Trophoblast cell (in vitro differentiated cells and primary cell): ENCODE measurements around the gene C2CD2L.

Experiments used
- DNase-seq, 2 donors: peaks; one replicate each; pipeline ENCODE4 v3.0.0-alpha.2; 2016
- H2AFZ ChIP-seq: 2 replicates; pipeline ENCODE4 v1.6.1; 2013; ENCODE audit warnings: low read length, moderate library complexity, mild to moderate bottlenecking; ENCODE audit not compliant: insufficient read depth, poor library complexity
- H2AK5ac ChIP-seq: 2 replicates; pipeline ENCODE4 v1.6.1; 2013; ENCODE audit warnings: mild to moderate bottlenecking, low read length
- H2BK120ac ChIP-seq: 2 replicates; pipeline ENCODE4 v1.6.1; 2013; ENCODE audit warnings: low read length, mild to moderate bottlenecking, moderate library complexity; ENCODE audit not compliant: insufficient read depth, poor library complexity
- H2BK12ac ChIP-seq: 2 replicates; pipeline ENCODE4 v1.6.1; 2013; ENCODE audit warnings: mild to moderate bottlenecking, low read length, moderate library complexity
- H2BK5ac ChIP-seq: 2 replicates; pipeline ENCODE4 v1.6.1; 2013; ENCODE audit warnings: low read length, low read depth, moderate library complexity, mild to moderate bottlenecking; ENCODE audit not compliant: poor library complexity
- H3K14ac ChIP-seq: 2 replicates; pipeline ENCODE4 v1.6.1; 2013; ENCODE audit warnings: mild to moderate bottlenecking, low read length
- H3K18ac ChIP-seq: 2 replicates; pipeline ENCODE4 v1.6.1; 2013; ENCODE audit warnings: mild to moderate bottlenecking, low read length
- H3K23ac ChIP-seq: 2 replicates; pipeline ENCODE4 v1.6.1; 2013; ENCODE audit warnings: low read length
- H3K27ac ChIP-seq: 2 replicates; pipeline ENCODE4 v1.5.1; 2013; ENCODE audit warnings: low read depth, mild to moderate bottlenecking, inconsistent platforms, low read length, moderate library complexity
- H3K27me3 ChIP-seq: 2 replicates; pipeline ENCODE4 v1.6.1; 2013; ENCODE audit warnings: inconsistent platforms, mild to moderate bottlenecking, low read length, moderate library complexity; ENCODE audit not compliant: insufficient read depth
- H3K36me3 ChIP-seq, 2 experiments: 1 replicate in 1 of 2; 2 replicates in 1 of 2; pipeline ENCODE4 v1.6.1; 2013; ENCODE audit warnings: low read length in 2 of 2, mild to moderate bottlenecking in 2 of 2, moderate library complexity in 1 of 2; ENCODE audit not compliant: insufficient read depth in 2 of 2, control insufficient read depth in 1 of 2
- H3K4ac ChIP-seq: 2 replicates; pipeline ENCODE4 v1.6.1; 2013; ENCODE audit warnings: low read depth, mild to moderate bottlenecking, low read length, moderate library complexity
- H3K4me1 ChIP-seq, 2 experiments: 1 replicate in 1 of 2; 2 replicates in 1 of 2; pipeline ENCODE4 v1.6.1; 2013; ENCODE audit warnings: low read length in 2 of 2, mild to moderate bottlenecking in 2 of 2, moderate library complexity in 1 of 2; ENCODE audit not compliant: insufficient read depth in 2 of 2, control insufficient read depth in 1 of 2
- H3K4me2 ChIP-seq: 2 replicates; pipeline ENCODE4 v1.6.1; 2013; ENCODE audit warnings: inconsistent platforms, mild to moderate bottlenecking, low read length, moderate library complexity
- H3K4me3 ChIP-seq: 2 replicates; pipeline ENCODE4 v1.5.1; 2013; ENCODE audit warnings: mild to moderate bottlenecking, low read depth, low read length, inconsistent platforms
- H3K79me1 ChIP-seq: one replicate; pipeline ENCODE4 v1.6.1; 2013; ENCODE audit warnings: low read length
- H3K79me2 ChIP-seq: 2 replicates; pipeline ENCODE4 v1.6.1; 2013; ENCODE audit warnings: low read length, mild to moderate bottlenecking; ENCODE audit not compliant: control insufficient read depth, insufficient read depth, poor library complexity
- H3K9ac ChIP-seq: 2 replicates; pipeline ENCODE4 v1.6.1; 2013; ENCODE audit warnings: mild to moderate bottlenecking, low read length
- H3K9me3 ChIP-seq: 2 replicates; pipeline ENCODE4 v1.6.1; 2013; ENCODE audit warnings: low read depth, mild to moderate bottlenecking, control low read depth, inconsistent platforms, low read length; ENCODE audit not compliant: insufficient read depth
- H4K12ac ChIP-seq: 2 replicates; pipeline ENCODE4 v1.6.1; 2013; ENCODE audit warnings: low read depth, mild to moderate bottlenecking, low read length, moderate library complexity
- H4K8ac ChIP-seq: 2 replicates; pipeline ENCODE4 v1.6.1; 2013; ENCODE audit warnings: low read depth, mild to moderate bottlenecking, low read length, moderate library complexity
- H4K91ac ChIP-seq: one replicate; pipeline ENCODE4 v1.6.1; 2013; ENCODE audit warnings: low read depth, mild to moderate bottlenecking, low read length, moderate library complexity
- WGBS: extraction: QIAGEN DNeasy Blood & Tissue Kit; methylation state at CpG from one replicate; pipeline ENCODE4 v1.1.7; 2013; ENCODE audit warnings: missing lambda C conversion rate; ENCODE audit not compliant: insufficient read length, insufficient coverage; ENCODE audit errors: extremely low coverage; 5-methylcytosine and 5-hydroxymethylcytosine counted together

The C2CD2L gene

DNA sequence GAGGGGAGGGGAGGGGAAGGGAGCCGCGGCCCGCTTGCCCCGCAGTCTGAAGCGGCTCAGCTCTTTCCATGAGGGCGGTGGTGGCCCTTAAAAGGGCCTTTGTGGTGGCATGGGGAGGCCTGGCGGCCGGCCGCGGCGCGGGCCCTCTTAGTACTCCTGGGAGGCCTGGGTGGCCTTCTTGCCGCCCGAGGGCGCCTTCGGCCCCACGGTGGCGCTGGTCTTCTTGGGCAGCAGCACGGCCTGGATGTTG lies 12.4 kb upstream of the C2CD2L start:
- H3K18ac ChIP-seq: peak overlapping the region; percentile 81
- peaks cover 14% of the 10 kb centered on the region for H3K79me1 ChIP-seq
- H2AK5ac ChIP-seq: no peak overlapping the region
- H3K23ac ChIP-seq: no peak overlapping the region
- H3K4me1 ChIP-seq: peaks cover 8 to 12% of the 10 kb centered on the region in 2 experiments
- H3K36me3 ChIP-seq: peaks cover 26 to 38% of the 10 kb centered on the region in 2 experiments
- H3K27me3 ChIP-seq: no peaks in the 10 kb centered on the region
- H3K9ac ChIP-seq: peak overlapping the region; percentile 98
- no peak overlapping the region for H2BK12ac ChIP-seq
- peak overlapping the region; percentile 33 for H4K12ac ChIP-seq
- peak overlapping the region; percentile 82 for H3K4me2 ChIP-seq
- H3K4me3 ChIP-seq: peak overlapping the region; percentile 90
- WGBS: no CpG with 5 or more reads among the region's 19 CpGs
- H2BK120ac ChIP-seq: peak overlapping the region; percentile 53
- peak overlapping the region; percentile 41 for H2AFZ ChIP-seq
- peaks cover 21% of the 10 kb centered on the region for H3K79me2 ChIP-seq
- DNase-seq: peak; percentile 86
- peak overlapping the region; percentile 84 for H4K91ac ChIP-seq
- H3K9me3 ChIP-seq: no peaks in the 10 kb centered on the region
- peak overlapping the region; percentile 96 for H3K4ac ChIP-seq
- H3K14ac ChIP-seq: peak overlapping the region; percentile 91
- no peak overlapping the region for H4K8ac ChIP-seq
- H3K27ac ChIP-seq: peak overlapping the region; percentile 55
- peak overlapping the region; percentile 43 for H2BK5ac ChIP-seq

DNA sequence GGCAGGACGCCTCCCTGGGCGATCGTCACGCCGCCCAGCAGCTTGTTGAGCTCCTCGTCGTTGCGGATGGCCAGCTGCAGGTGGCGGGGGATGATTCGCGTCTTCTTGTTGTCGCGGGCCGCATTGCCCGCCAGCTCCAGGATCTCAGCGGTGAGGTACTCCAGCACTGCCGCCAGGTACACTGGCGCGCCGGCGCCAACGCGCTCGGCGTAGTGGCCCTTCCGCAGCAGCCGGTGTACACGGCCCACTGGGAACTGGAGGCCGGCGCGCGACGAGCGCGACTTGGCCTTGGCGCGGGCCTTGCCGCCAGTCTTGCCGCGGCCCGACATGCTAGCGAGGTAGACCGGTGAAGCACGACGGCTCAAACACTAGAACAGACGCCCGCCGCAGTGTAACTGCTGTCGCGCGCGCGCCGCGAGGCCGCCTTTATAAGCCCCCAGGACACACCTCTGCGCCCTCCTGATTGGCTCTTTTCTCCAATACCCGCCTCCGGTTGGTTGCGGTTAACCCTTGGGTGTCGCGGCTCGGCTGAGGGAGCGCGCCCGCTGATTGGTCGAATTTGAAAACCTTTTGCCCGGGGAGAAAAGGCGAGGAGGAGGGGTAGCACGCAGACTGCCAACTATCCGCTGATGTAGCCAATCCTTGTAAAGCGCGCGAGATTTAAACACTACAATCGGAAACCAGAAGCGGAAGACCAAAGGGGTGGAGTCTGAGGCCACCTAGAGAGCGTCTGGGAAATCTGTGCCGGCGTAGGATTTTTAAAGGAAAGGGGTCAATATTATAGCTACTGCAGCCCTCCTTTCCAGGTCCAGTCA lies 11.9 kb upstream of the C2CD2L start:
- Histone ChIP-seq H2BK12ac (no peak overlapping the region), H2AFZ (peak overlapping the region; percentile 41), H3K36me3 (peaks cover 26 to 38% of the 10 kb centered on the region in 2 experiments), H3K27ac (peak overlapping the region; percentile 55), H3K27me3 (no peaks in the 10 kb centered on the region), H4K91ac (peak overlapping the region; percentile 84), H4K8ac (peak overlapping the region; percentile 71), H2BK120ac (peak overlapping the region; percentile 67), H3K14ac (peak overlapping the region; percentile 91), H3K23ac (peak overlapping the region; percentile 64), H3K9me3 (no peaks in the 10 kb centered on the region), H3K79me1 (peaks cover 14% of the 10 kb centered on the region), H3K4me1 (peaks cover 8 to 14% of the 10 kb centered on the region in 2 experiments), H3K79me2 (peaks cover 21% of the 10 kb centered on the region), H3K18ac (peak overlapping the region; percentile 81), H3K4me3 (peak overlapping the region; percentile 90), H3K9ac (peak overlapping the region; percentile 98), H3K4me2 (peak overlapping the region; percentile 82), H2BK5ac (peak overlapping the region; percentile 55), H2AK5ac (peak overlapping the region; percentile 65), H4K12ac (peak overlapping the region; percentile 33), H3K4ac (peak overlapping the region; percentile 96)
- DNase-seq: peak; percentile 99 to 100
- WGBS: no CpG with 5 or more reads among the region's 79 CpGs

DNA sequence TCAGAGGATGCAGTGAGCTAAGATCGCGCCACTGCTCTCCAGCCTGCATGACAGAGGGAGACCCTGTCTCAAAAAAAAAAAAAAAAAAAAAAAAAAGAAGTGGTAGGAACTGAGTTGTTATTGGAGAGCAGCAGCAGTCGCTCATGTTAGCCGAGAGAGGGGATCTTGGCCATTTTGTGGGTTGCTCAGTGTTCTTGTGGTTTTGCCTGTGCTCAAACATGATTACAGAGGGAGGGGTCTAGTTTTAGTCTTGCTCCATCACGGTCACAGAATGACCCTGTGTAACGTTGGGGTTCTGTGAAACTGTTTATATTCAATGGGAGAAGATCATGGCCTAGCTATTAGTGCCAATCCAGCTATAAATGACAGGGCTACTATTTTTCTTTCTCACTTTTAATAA lies 7.4 kb upstream of the C2CD2L start:
- WGBS: no CpG with 5 or more reads among the region's 6 CpGs
- H3K4me2 ChIP-seq: no peak overlapping the region
- no peak for DNase-seq

DNA sequence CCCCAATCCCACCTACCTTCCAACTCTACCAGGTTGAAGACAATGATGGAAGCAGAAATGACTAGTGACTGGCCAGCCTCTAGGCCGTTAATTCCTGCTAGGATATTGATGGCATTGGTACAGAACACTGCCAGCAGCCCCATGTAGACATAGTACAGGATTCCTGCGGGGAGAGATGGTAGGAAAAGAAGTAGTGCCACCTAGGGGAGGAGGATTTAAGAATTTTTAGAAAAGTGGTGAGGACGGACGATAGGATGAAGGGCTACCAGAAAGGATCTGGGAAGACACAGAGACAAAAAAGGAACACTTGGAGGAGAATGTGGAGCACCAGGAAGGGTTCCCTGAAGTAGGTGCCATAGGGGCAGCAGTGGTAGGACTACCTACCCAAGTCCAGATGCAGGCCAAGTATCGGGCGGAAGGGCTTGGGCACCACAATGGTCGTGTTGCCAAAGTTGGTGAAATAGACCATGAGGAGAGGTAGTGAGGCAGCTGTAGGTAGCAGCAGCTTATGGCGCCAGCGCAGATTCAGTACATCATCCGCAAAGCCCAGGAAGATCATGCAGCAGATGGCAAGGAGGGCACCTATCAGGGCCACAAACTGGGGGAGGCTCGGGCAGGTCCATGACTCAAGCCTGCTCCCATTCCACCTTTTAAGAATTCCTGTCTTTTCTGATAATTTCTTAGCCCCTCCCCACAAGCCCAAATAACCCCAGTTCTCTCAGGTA lies 6.7 kb upstream of the C2CD2L start:
- H2AFZ ChIP-seq: peak overlapping the region; percentile 40
- H3K4ac ChIP-seq: peak overlapping the region; percentile 22
- H2AK5ac ChIP-seq: peak overlapping the region; percentile 78
- WGBS: no CpG with 5 or more reads among the region's 11 CpGs
- H2BK120ac ChIP-seq: peak overlapping the region; percentile 4
- H3K4me3 ChIP-seq: peak overlapping the region; percentile 84
- peak overlapping the region; percentile 48 for H3K18ac ChIP-seq
- peak overlapping the region; percentile 33 for H4K8ac ChIP-seq
- no peak overlapping the region for H2BK5ac ChIP-seq
- H2BK12ac ChIP-seq: peak overlapping the region; percentile 67
- H3K27ac ChIP-seq: no peak overlapping the region
- peaks cover 9% of the 10 kb centered on the region for H3K79me1 ChIP-seq
- H4K12ac ChIP-seq: peak overlapping the region; percentile 14
- no peak overlapping the region for H3K9ac ChIP-seq
- H3K79me2 ChIP-seq: peaks cover 12% of the 10 kb centered on the region
- peaks cover 7 to 19% of the 10 kb centered on the region in 2 experiments for H3K36me3 ChIP-seq
- H3K14ac ChIP-seq: peak overlapping the region; percentile 7
- DNase-seq: peak; percentile 6 to 52
- H3K4me2 ChIP-seq: peak overlapping the region; percentile 75
- no peaks in the 10 kb centered on the region for H3K9me3 ChIP-seq
- peak overlapping the region; percentile 50 for H4K91ac ChIP-seq
- peaks cover 10 to 13% of the 10 kb centered on the region in 2 experiments for H3K4me1 ChIP-seq
- no peak overlapping the region for H3K23ac ChIP-seq
- H3K27me3 ChIP-seq: no peaks in the 10 kb centered on the region

More for the DNA sequence above, 7.4 kb upstream of the C2CD2L start:
- H3K23ac ChIP-seq: no peak overlapping the region
- H3K14ac ChIP-seq: no peak overlapping the region
- H2AFZ ChIP-seq: no peak overlapping the region
- no peaks in the 10 kb centered on the region for H3K9me3 ChIP-seq
- H2BK12ac ChIP-seq: no peak overlapping the region
- H3K27ac ChIP-seq: no peak overlapping the region
- H3K27me3 ChIP-seq: no peaks in the 10 kb centered on the region
- no peak overlapping the region for H3K4me3 ChIP-seq
- H3K36me3 ChIP-seq: peaks cover 7 to 19% of the 10 kb centered on the region in 2 experiments
- no peak overlapping the region for H2AK5ac ChIP-seq
- no peak overlapping the region for H2BK5ac ChIP-seq
- H3K9ac ChIP-seq: no peak overlapping the region
- no peak overlapping the region for H4K91ac ChIP-seq
- H4K12ac ChIP-seq: no peak overlapping the region
- peaks cover 14% of the 10 kb centered on the region for H3K79me1 ChIP-seq
- H3K4ac ChIP-seq: no peak overlapping the region
- H4K8ac ChIP-seq: no peak overlapping the region
- peaks cover 18% of the 10 kb centered on the region for H3K79me2 ChIP-seq
- no peak overlapping the region for H3K18ac ChIP-seq
- no peak overlapping the region for H2BK120ac ChIP-seq
- peaks cover 10 to 13% of the 10 kb centered on the region in 2 experiments for H3K4me1 ChIP-seq
